ENCODE data around the gene DNAJC21. TPM values are rescaled to one million over a fixed set of nuclear protein-coding genes. Genes with fewer than 3 reads are reported as not detected.
"Not testable (repeated sequence)": the region's sequence is repeated elsewhere in the genome, so short reads cannot be mapped to it uniquely, and the experiment has no call there.

DNAJC21 gene
- total RNA-seq, 2 donors from 2014 or later = 56.6 to 83.9 TPM

- Mint-ChIP-seq H3K36me3 (peaks cover 32 to 35% of the 10 kb centered on the region in 2 donors), H3K9me3 (no peaks in the 10 kb centered on the region), H3K27ac (peak within 1 kb of the TSS in 1 of 2 donors; percentile 51)
- ATAC-seq = peak; percentile 95 to 99
- DNase-seq (ENCODE audit: low spot score in 2 of 2) = peak; percentile 93 to 94
These were observed 14.1 kb upstream of the DNAJC21 start, which contains the start of the genes BRIX1 and RAD1 for GRCh38 chr5:34915139-34915855. BRIX1 (plus strand) TSS chr5:34915711; CDS start chr5:34915739, 28 bp downstream. RAD1 (minus strand) TSS chr5:34915504; CDS start chr5:34914892, 612 bp downstream.

GRCh38 chr5:34915856-34916192 lies 13.5 kb upstream of the DNAJC21 start:
- Mint-ChIP-seq H3K9me3 (no peaks in the 10 kb centered on the region), H3K27ac (no peak overlapping the region), H3K36me3 (peaks cover 30 to 35% of the 10 kb centered on the region in 2 donors)
- peak in 1 of 2 donors; percentile 27 for ATAC-seq
- DNase-seq (ENCODE audit: low spot score in 2 of 2) = peak in 1 of 2 donors; percentile 15

- Mint-ChIP-seq H3K9me3 (no peaks in the 10 kb centered on the region), H3K27ac (no peak overlapping the region), H3K36me3 (peaks cover 28 to 35% of the 10 kb centered on the region in 2 donors)
- ATAC-seq (no peak), DNase-seq (ENCODE audit: low spot score in 2 of 2) (no peak)
These were observed 12.8 kb upstream of the DNAJC21 start for GRCh38 chr5:34916518-34916917.

GRCh38 chr5:34918025-34918424 lies 11.3 kb upstream of the DNAJC21 start:
- DNase-seq (ENCODE audit: low spot score in 2 of 2) (no peak), ATAC-seq (no peak)
- peaks cover 22 to 27% of the 10 kb centered on the region in 2 donors for H3K36me3 Mint-ChIP-seq
- H3K27ac Mint-ChIP-seq = peak overlapping the region in 1 of 2 donors; percentile 6
- no peaks in the 10 kb centered on the region for H3K9me3 Mint-ChIP-seq

GRCh38 chr5:34919077-34919476 lies 10.3 kb upstream of the DNAJC21 start:
- H3K27ac Mint-ChIP-seq = peak overlapping the region in 1 of 2 donors; percentile 79
- DNase-seq (ENCODE audit: low spot score in 2 of 2) (no peak), ATAC-seq (no peak)
- no peaks in the 10 kb centered on the region for H3K9me3 Mint-ChIP-seq
- H3K36me3 Mint-ChIP-seq = peaks cover 21 to 26% of the 10 kb centered on the region in 2 donors

- Mint-ChIP-seq H3K36me3 (peaks cover 6 to 28% of the 10 kb centered on the region in 2 donors), H3K27ac (peak overlapping the region; percentile 77 to 79)
- not testable (repeated sequence) for DNase-seq (ENCODE audit: low spot score in 2 of 2); H3K9me3 Mint-ChIP-seq
- peak in 1 of 2 donors; percentile 7 for ATAC-seq
These were observed 6.1 kb upstream of the DNAJC21 start for GRCh38 chr5:34923256-34923655.

GRCh38 chr5:34923694-34924461 lies 5.5 kb upstream of the DNAJC21 start:
- peaks cover 6 to 28% of the 10 kb centered on the region in 2 donors for H3K36me3 Mint-ChIP-seq
- no peaks in the 10 kb centered on the region for H3K9me3 Mint-ChIP-seq
- peak overlapping the region; percentile 77 to 79 for H3K27ac Mint-ChIP-seq
- peak in 1 of 2 donors; percentile 27 for DNase-seq (ENCODE audit: low spot score in 2 of 2)
- peak; percentile 97 to 98 for ATAC-seq

- Mint-ChIP-seq H3K9me3 (no peaks in the 10 kb centered on the region), H3K36me3 (peaks cover 6 to 28% of the 10 kb centered on the region in 2 donors), H3K27ac (peak overlapping the region; percentile 77 to 79)
- ATAC-seq = no peak
- DNase-seq (ENCODE audit: low spot score in 2 of 2) = no peak
These were observed 4.9 kb upstream of the DNAJC21 start for GRCh38 chr5:34924462-34924765.

GRCh38 chr5:34926318-34926888 lies 3.0 kb upstream of the DNAJC21 start:
- H3K36me3 Mint-ChIP-seq = peaks cover 21 to 40% of the 10 kb centered on the region in 2 donors
- no peak for ATAC-seq
- no peak for DNase-seq (ENCODE audit: low spot score in 2 of 2)
- H3K9me3 Mint-ChIP-seq = no peaks in the 10 kb centered on the region
- H3K27ac Mint-ChIP-seq = peak overlapping the region in 1 of 2 donors; percentile 91

GRCh38 chr5:34927785-34928184 lies 1.6 kb upstream of the DNAJC21 start:
- no peaks in the 10 kb centered on the region for H3K9me3 Mint-ChIP-seq
- H3K36me3 Mint-ChIP-seq = peaks cover 24 to 41% of the 10 kb centered on the region in 2 donors
- ATAC-seq (no peak), DNase-seq (ENCODE audit: low spot score in 2 of 2) (no peak)
- no peak overlapping the region for H3K27ac Mint-ChIP-seq

- H3K27ac Mint-ChIP-seq = no peak overlapping the region
These were observed 1.1 kb upstream of the DNAJC21 start for GRCh38 chr5:34928267-34928666.

GRCh38 chr5:34929720-34930461 lies 532 bp downstream of the DNAJC21 start:
- H3K36me3 Mint-ChIP-seq = peaks cover 19 to 36% of the 10 kb centered on the region in 2 donors
- H3K9me3 Mint-ChIP-seq = no peaks in the 10 kb centered on the region
- H3K27ac Mint-ChIP-seq = peak overlapping the region; percentile 93 to 99
- ATAC-seq = peak; percentile 73 to 82
- DNase-seq (ENCODE audit: low spot score in 2 of 2) = peak; percentile 79 to 83

More at GRCh38 chr5:34928267-34928666, 1.1 kb upstream of the DNAJC21 start:
- H3K9me3 Mint-ChIP-seq = no peaks in the 10 kb centered on the region
- peaks cover 24 to 41% of the 10 kb centered on the region in 2 donors for H3K36me3 Mint-ChIP-seq
- ATAC-seq (no peak), DNase-seq (ENCODE audit: low spot score in 2 of 2) (no peak)

GRCh38 chr5:34930462-34930844 lies 1.1 kb downstream of the DNAJC21 start:
- H3K9me3 Mint-ChIP-seq = no peaks in the 10 kb centered on the region
- H3K36me3 Mint-ChIP-seq = peaks cover 19 to 31% of the 10 kb centered on the region in 2 donors
- DNase-seq (ENCODE audit: low spot score in 2 of 2) (no peak), ATAC-seq (no peak)
- H3K27ac Mint-ChIP-seq = peak overlapping the region; percentile 93 to 99

- DNase-seq (ENCODE audit: low spot score in 2 of 2) (no peak), ATAC-seq (no peak)
- Mint-ChIP-seq H3K27ac (peak overlapping the region; percentile 93 to 99), H3K36me3 (peaks cover 19 to 27% of the 10 kb centered on the region in 2 donors), H3K9me3 (no peaks in the 10 kb centered on the region)
These were observed 1.5 kb downstream of the DNAJC21 start for GRCh38 chr5:34930870-34931269.

GRCh38 chr5:34932947-34933346 lies 3.6 kb downstream of the DNAJC21 start:
- Mint-ChIP-seq H3K27ac (no peak overlapping the region), H3K36me3 (peaks cover 19 to 27% of the 10 kb centered on the region in 2 donors), H3K9me3 (no peaks in the 10 kb centered on the region)
- ATAC-seq (no peak), DNase-seq (ENCODE audit: low spot score in 2 of 2) (no peak)

- Mint-ChIP-seq H3K36me3 (peaks cover 0 to 19% of the 10 kb centered on the region in 2 donors), H3K9me3 (no peaks in the 10 kb centered on the region), H3K27ac (no peak overlapping the region)
- DNase-seq (ENCODE audit: low spot score in 2 of 2) = no peak
- ATAC-seq = no peak
These were observed 12.6 kb downstream of the DNAJC21 start for GRCh38 chr5:34941936-34942335.
